ENCODE measurements around the gene WFDC12.
"Not testable (repeated sequence)": the region's sequence is repeated elsewhere in the genome, so short reads cannot be mapped to it uniquely, and the experiment has no call there.

WFDC12 gene

GRCh38 chr20:45124365-45124764 lies at the start of gene WFDC12:
Gene WFDC12 (minus strand): TSS chr20:45124465. CDS start chr20:45124447, 18 bp downstream.
- DNase-seq, result peak; percentile 26

- no peak for DNase-seq
Observed at GRCh38 chr20:45173522-45173921, 49.3 kb upstream of the WFDC12 start.

- DNase-seq, result no peak
Observed at GRCh38 chr20:45164906-45165305, 40.6 kb upstream of the WFDC12 start.

- DNase-seq, result no peak
Observed at GRCh38 chr20:45163083-45163803, 39.0 kb upstream of the WFDC12 start.

GRCh38 chr20:45157962-45158361 lies 33.7 kb upstream of the WFDC12 start:
- DNase-seq, result no peak

- DNase-seq, result no peak
Observed at GRCh38 chr20:45156713-45157112, 32.4 kb upstream of the WFDC12 start.

- not testable (repeated sequence) for DNase-seq
Observed at GRCh38 chr20:45154794-45155193, 30.5 kb upstream of the WFDC12 start.

- DNase-seq, result no peak
Observed at GRCh38 chr20:45154183-45154582, 29.9 kb upstream of the WFDC12 start.

- no peak for DNase-seq
Observed at GRCh38 chr20:45153752-45154151, 29.5 kb upstream of the WFDC12 start.

GRCh38 chr20:45153147-45153546 lies 28.9 kb upstream of the WFDC12 start:
- DNase-seq, result no peak

GRCh38 chr20:45152405-45152804 lies 28.1 kb upstream of the WFDC12 start:
- DNase-seq, result no peak

GRCh38 chr20:45149062-45149461 lies 24.8 kb upstream of the WFDC12 start:
- no peak for DNase-seq

- no peak for DNase-seq
Observed at GRCh38 chr20:45140836-45141235, 16.6 kb upstream of the WFDC12 start.

GRCh38 chr20:45139733-45140375 lies 15.6 kb upstream of the WFDC12 start:
- not testable (repeated sequence) for DNase-seq

- DNase-seq, result peak; percentile 82
Observed at GRCh38 chr20:45138561-45139300, 14.5 kb upstream of the WFDC12 start.

- DNase-seq, result no peak
Observed at GRCh38 chr20:45136911-45137310, 12.6 kb upstream of the WFDC12 start.

- DNase-seq, result no peak
Observed at GRCh38 chr20:45128099-45128498, 3.8 kb upstream of the WFDC12 start.

GRCh38 chr20:45121388-45121787 lies 2.9 kb downstream of the WFDC12 start:
- DNase-seq, result no peak

GRCh38 chr20:45119556-45120266 lies 4.6 kb downstream of the WFDC12 start:
- no peak for DNase-seq

GRCh38 chr20:45118028-45118427 lies 6.2 kb downstream of the WFDC12 start:
- DNase-seq, result no peak

- DNase-seq, result no peak
Observed at GRCh38 chr20:45117581-45117980, 6.7 kb downstream of the WFDC12 start.

GRCh38 chr20:45115829-45116228 lies 8.4 kb downstream of the WFDC12 start:
- DNase-seq, result no peak

- DNase-seq, result no peak
Observed at GRCh38 chr20:45115386-45115774, 8.9 kb downstream of the WFDC12 start.

Measured in activated CD8-positive, alpha-beta memory T cell treated with anti-CD3 and anti-CD28 coated beads for 24 hours (primary cell).